Keratinocyte (primary cell): ENCODE measurements around the gene IL17REL. TPM values are rescaled to one million over a fixed set of nuclear protein-coding genes. Genes with fewer than 3 reads are reported as not detected.

ENCODE experiments used
- DNase-seq: peaks from one replicate; pipeline ENCODE4 v3.0.0-alpha.2; 2011; ENCODE audit warnings: low read depth, missing footprints, low spot score
- FAIRE-seq: peaks from 2 replicates; lab custom pipeline; 2011; peaks lifted over from hg19 to GRCh38; lab: Jason Lieb, UNC
- H2AFZ ChIP-seq: 2 replicates; pipeline ENCODE4 v1.6.0; 2012; ENCODE audit warnings: low read length, control low read depth, inconsistent platforms; ENCODE audit not compliant: control insufficient read depth
- H3K27ac ChIP-seq: 2 replicates; pipeline ENCODE4 v1.5.1; 2011; ENCODE audit warnings: low read length; ENCODE audit not compliant: control insufficient read depth, insufficient read depth
- H3K27me3 ChIP-seq: 3 replicates; pipeline ENCODE4 v1.6.0; 2011; ENCODE audit warnings: low read length; ENCODE audit not compliant: control insufficient read depth, insufficient read depth; ENCODE audit errors: extremely low read depth
- H3K36me3 ChIP-seq, 2 experiments: 2 replicates in 1 of 2; 3 replicates in 1 of 2; pipeline ENCODE4 v1.5.1; 2011; ENCODE audit warnings: low read length in 2 of 2, mild to moderate bottlenecking in 1 of 2; ENCODE audit not compliant: control insufficient read depth in 2 of 2, insufficient read depth in 2 of 2; ENCODE audit errors: extremely low read depth in 1 of 2
- H3K4me1 ChIP-seq: 3 replicates; pipeline ENCODE4 v1.5.1; 2011; ENCODE audit warnings: low read length; ENCODE audit not compliant: control insufficient read depth, insufficient read depth; ENCODE audit errors: extremely low read depth
- H3K4me2 ChIP-seq: 3 replicates; pipeline ENCODE4 v1.6.0; 2011; ENCODE audit warnings: low read depth, low read length; ENCODE audit not compliant: control insufficient read depth, insufficient read depth; ENCODE audit errors: extremely low read depth
- H3K4me3 ChIP-seq, 3 experiments: fragments of 200-600 bp in 1 of 3; sonication (generic) in 1 of 3; 2 replicates in 2 of 3; 3 replicates in 1 of 3; pipeline ENCODE4 v1.5.1; 2011 to 2016; ENCODE audit warnings: low read length in 3 of 3, mild to moderate bottlenecking in 3 of 3, control low read depth in 2 of 3, inconsistent platforms in 1 of 3, low read depth in 1 of 3, mixed read lengths in 1 of 3, mixed run types in 1 of 3, moderate library complexity in 1 of 3; ENCODE audit not compliant: control insufficient read depth in 2 of 3, insufficient read depth in 2 of 3; ENCODE audit errors: extremely low read depth in 1 of 3
- H3K79me2 ChIP-seq: 2 replicates; pipeline ENCODE4 v1.6.0; 2012; ENCODE audit warnings: low read length; ENCODE audit not compliant: control insufficient read depth, insufficient read depth
- H3K9ac ChIP-seq: 3 replicates; pipeline ENCODE4 v1.6.0; 2011; ENCODE audit warnings: low read length; ENCODE audit not compliant: control insufficient read depth, insufficient read depth; ENCODE audit errors: extremely low read depth
- H3K9me1 ChIP-seq: 3 replicates; pipeline ENCODE4 v1.6.0; 2011; ENCODE audit warnings: low read length; ENCODE audit not compliant: control insufficient read depth, insufficient read depth; ENCODE audit errors: extremely low read depth
- H3K9me3 ChIP-seq: 2 replicates; pipeline ENCODE4 v1.5.1; 2012; ENCODE audit warnings: low read depth, low read length; ENCODE audit not compliant: control insufficient read depth
- H4K20me1 ChIP-seq: 3 replicates; pipeline ENCODE4 v1.6.0; 2011; ENCODE audit warnings: low read length; ENCODE audit not compliant: control insufficient read depth, insufficient read depth; ENCODE audit errors: extremely low read depth
- EZH2 ChIP-seq: IDR thresholded peaks from one replicate; pipeline ENCODE4 v1.6.1; 2012; ENCODE audit warnings: inconsistent platforms, mild to moderate bottlenecking, low read length, moderate library complexity
- dilution Hi-C: fragments of 300-500 bp; cut with MboI; formaldehyde crosslinking; loops from one replicate; pipeline ENCODE4 v1.7.0; 2020; ENCODE audit warnings: low sequenced_read_pairs; ENCODE audit not compliant: extremely low pct_ligation_motif_present
- polyA plus RNA-seq, 5 experiments: library from polyadenylated mRNA; depleted of rRNA in 3 of 5; stranded (reverse) in 3 of 5; stranded (forward) in 1 of 5; unstranded in 1 of 5; fragments of >200 nt; gene quantifications; 1 replicate in 1 of 5; 2 replicates in 3 of 5; 3 replicates in 1 of 5; pipeline versions ENCODE4 v1.2.1 to v1.2.3, GENCODE V29; 2011 to 2012; ENCODE audit warnings: missing spikeins in 2 of 5, low read depth in 1 of 5, low replicate concordance in 1 of 5
- TF ChIP-seq, protein P1 (sequence below), 3 experiments: IDR thresholded peaks in 1 of 3; conservative IDR thresholded peaks in 1 of 3; optimal IDR thresholded peaks in 1 of 3; 2 replicates in 2 of 3; 3 replicates in 1 of 3; pipeline versions ENCODE3 to v1.5.1; 2011; ENCODE audit warnings: low read length in 3 of 3, mild to moderate bottlenecking in 3 of 3, moderate library complexity in 2 of 3, control low read depth in 1 of 3, inconsistent platforms in 1 of 3; ENCODE audit not compliant: insufficient read depth in 2 of 3; ENCODE audit errors: extremely low read depth in 1 of 3

Gene IL17REL
- polyA plus RNA-seq, 1 donor (not counting 4 experiments of a cell fraction or from before 2014, with no cell fraction given): not detected

DNA sequence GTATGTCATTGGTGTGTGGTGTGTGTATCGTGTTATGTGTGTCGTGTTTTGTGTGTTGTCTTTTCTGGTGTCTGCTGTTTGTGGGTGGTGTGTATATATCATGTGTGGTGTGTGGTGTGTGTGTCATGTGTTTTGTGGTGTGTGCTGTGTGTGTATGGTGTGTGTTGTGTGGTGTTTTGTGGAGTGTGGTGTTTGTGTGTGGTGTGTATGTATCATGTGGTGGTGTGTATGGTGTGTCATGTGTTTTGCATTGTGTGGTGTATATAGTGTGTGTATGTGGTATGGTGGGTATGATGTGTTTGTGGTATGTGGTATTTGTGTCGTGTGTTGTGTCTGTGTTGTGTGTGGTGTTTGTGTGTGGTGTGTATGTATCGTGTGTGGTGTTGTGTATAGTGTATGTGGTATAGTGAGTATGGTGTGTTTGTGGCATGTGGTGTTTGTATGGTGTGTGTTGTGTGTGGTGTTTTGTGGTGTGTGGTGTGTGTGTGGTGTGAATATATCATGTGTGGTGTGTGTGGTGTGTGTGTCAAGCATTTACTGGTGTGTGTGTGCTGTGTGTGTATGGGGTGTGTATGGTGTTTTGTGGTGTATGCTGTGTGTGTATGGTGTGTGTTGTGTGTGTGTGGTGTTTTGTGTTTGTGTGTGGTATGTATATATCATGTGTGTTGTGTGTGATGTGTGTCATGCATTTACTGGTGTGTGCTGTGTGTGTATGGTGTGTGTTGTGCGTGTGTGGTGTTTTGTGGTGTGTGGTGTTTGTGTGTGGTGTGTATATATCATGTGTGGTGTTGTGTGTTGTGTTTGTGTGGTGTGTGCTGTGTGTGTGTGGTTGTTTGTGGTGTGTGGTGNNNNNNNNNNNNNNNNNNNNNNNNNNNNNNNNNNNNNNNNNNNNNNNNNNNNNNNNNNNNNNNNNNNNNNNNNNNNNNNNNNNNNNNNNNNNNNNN, 39.3 kb downstream of the IL17REL start:
- no peaks in the 10 kb centered on the region for H3K36me3 ChIP-seq
- H4K20me1 ChIP-seq: no peaks in the 10 kb centered on the region
- H3K4me2 ChIP-seq: no peak overlapping the region
- dilution Hi-C loops: no loop called here
- H3K9me1 ChIP-seq: no peaks in the 10 kb centered on the region
- no peaks in the 10 kb centered on the region for H3K27me3 ChIP-seq
- H3K27ac ChIP-seq: no peak overlapping the region
- no peaks in the 10 kb centered on the region for H3K9me3 ChIP-seq
- no peaks in the 10 kb centered on the region for H3K79me2 ChIP-seq
- no peak overlapping the region for H2AFZ ChIP-seq
- H3K9ac ChIP-seq: no peak overlapping the region
- no peak for TF ChIP-seq EZH2
- TF ChIP-seq, protein P1, sequence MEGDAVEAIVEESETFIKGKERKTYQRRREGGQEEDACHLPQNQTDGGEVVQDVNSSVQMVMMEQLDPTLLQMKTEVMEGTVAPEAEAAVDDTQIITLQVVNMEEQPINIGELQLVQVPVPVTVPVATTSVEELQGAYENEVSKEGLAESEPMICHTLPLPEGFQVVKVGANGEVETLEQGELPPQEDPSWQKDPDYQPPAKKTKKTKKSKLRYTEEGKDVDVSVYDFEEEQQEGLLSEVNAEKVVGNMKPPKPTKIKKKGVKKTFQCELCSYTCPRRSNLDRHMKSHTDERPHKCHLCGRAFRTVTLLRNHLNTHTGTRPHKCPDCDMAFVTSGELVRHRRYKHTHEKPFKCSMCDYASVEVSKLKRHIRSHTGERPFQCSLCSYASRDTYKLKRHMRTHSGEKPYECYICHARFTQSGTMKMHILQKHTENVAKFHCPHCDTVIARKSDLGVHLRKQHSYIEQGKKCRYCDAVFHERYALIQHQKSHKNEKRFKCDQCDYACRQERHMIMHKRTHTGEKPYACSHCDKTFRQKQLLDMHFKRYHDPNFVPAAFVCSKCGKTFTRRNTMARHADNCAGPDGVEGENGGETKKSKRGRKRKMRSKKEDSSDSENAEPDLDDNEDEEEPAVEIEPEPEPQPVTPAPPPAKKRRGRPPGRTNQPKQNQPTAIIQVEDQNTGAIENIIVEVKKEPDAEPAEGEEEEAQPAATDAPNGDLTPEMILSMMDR (optimal IDR thresholded peaks at IDR 0.05 in 1 of 3, IDR thresholded peaks at IDR 0.05 in 1 of 3, conservative IDR thresholded peaks at IDR 0.05 in 1 of 3; ENCODE audit: extremely low read depth in 1 of 3, insufficient read depth in 2 of 3, low read length in 3 of 3): no peak
- DNase-seq (no peak), FAIRE-seq (no peak)
- H3K4me3 ChIP-seq: no peak overlapping the region
- H3K4me1 ChIP-seq: peaks cover 15% of the 10 kb centered on the region

DNA sequence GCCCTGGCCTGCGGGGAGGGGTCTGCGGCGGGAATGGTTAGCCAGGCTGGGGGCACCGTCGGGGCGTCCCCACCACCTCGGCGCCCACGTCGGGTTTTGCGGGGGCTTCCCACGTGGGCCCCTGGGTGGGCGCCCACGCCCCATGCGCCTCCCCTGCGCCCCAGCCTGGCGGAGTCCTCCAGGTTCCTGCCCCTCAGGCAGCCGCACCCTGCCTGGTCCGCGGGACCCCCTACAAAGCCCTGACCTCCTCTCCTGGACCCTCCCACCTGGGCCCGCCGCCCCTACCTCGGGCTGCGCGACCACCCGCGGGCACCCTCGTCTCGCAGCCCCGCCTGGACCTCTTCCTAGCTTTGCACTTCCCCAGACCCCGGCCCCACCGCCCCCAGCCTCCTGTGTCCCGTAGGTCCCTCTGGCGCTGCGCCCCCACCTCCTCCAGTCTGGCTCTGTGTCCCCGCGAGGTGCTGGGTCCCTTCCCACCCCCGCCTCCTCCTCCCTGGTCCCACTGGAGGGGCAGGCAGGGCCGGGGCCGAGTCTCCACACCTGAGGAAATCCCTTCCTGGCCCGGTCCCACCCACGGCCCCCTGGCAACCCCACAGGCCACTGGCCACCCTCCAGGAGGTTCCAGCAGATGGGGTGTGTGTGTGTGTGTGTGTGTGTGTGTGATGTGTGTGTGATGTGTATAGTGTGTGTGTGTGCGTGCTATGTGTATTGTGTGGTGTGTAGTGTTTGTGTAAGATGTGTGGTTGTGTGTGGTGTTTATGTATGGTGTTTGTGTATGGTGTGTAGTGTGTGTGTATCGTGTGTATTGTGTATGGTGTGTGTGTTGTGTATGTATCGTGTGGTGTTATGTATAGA, 40.2 kb downstream of the IL17REL start:
- DNase-seq (no peak), FAIRE-seq (no peak)
- Histone ChIP-seq H3K9me1 (no peaks in the 10 kb centered on the region), H3K27me3 (no peaks in the 10 kb centered on the region), H3K9ac (no peak overlapping the region), H3K4me1 (peaks cover 15% of the 10 kb centered on the region), H2AFZ (no peak overlapping the region), H3K27ac (no peak overlapping the region), H3K4me2 (no peak overlapping the region), H3K36me3 (no peaks in the 10 kb centered on the region), H4K20me1 (no peaks in the 10 kb centered on the region), H3K4me3 (no peak overlapping the region), H3K9me3 (no peaks in the 10 kb centered on the region), H3K79me2 (no peaks in the 10 kb centered on the region)
- dilution Hi-C loops: no loop called here
- TF ChIP-seq, protein P1 (optimal IDR thresholded peaks at IDR 0.05 in 1 of 3, IDR thresholded peaks at IDR 0.05 in 1 of 3, conservative IDR thresholded peaks at IDR 0.05 in 1 of 3; ENCODE audit: extremely low read depth in 1 of 3, insufficient read depth in 2 of 3, low read length in 3 of 3): no peak
